A549 (cell line): ENCODE results near the gene SBF2. TPM values are rescaled to one million over a fixed set of nuclear protein-coding genes. Genes with fewer than 3 reads are reported as not detected.

ENCODE experiments used
- ATAC-seq, 2 experiments: fragments of 200-7000 bp in 1 of 2; fragments of >200 bp in 1 of 2; cut with Nextera tagmentation in 1 of 2; cut with Tn5 transposase in 1 of 2; 3 replicates each; pipeline versions ENCODE4 v1.8.0 to v1.9.1; 2018 to 2020; ENCODE audit warnings: mild to moderate bottlenecking in 1 of 2, moderate library complexity in 1 of 2
- CTCF ChIA-PET: fragments of 300-600 bp; sonication (Branson Sonifier 250); formaldehyde crosslinking; extraction: SDS; loops from one replicate; lab custom pipeline; 2021; ENCODE audit warnings: antibody characterized with exemption, inconsistent platforms; lab: Yijun Ruan, JAX
- POLR2A ChIA-PET: fragments of 350-600 bp; formaldehyde crosslinking; extraction: SDS; loops from one replicate; lab custom pipeline; 2021; ENCODE audit warnings: antibody characterized with exemption, inconsistent platforms; lab: Yijun Ruan, JAX
- DNase-seq, 2 experiments: peaks; one replicate each; pipeline versions ENCODE4 v3.0.0 to v3.0.0-alpha.2; 2011 to 2016; ENCODE audit warnings: low read depth in 1 of 2, low spot score in 1 of 2
- FAIRE-seq: peaks from 2 replicates; lab custom pipeline; 2011; peaks lifted over from hg19 to GRCh38; lab: Jason Lieb, UNC
- H3K27ac ChIP-seq, 2 experiments: fragments of >200 bp; sonication (Bioruptor Twin); formaldehyde crosslinking; 3 replicates each; pipeline ENCODE4 v1.5.1; 2016 to 2017
- H3K4me1 ChIP-seq: fragments of >200 bp; sonication (Bioruptor Twin); formaldehyde crosslinking; 3 replicates; pipeline ENCODE4 v1.6.1; 2016
- H3K4me2 ChIP-seq: fragments of >200 bp; sonication (Bioruptor Twin); formaldehyde crosslinking; 3 replicates; pipeline ENCODE4 v1.6.1; 2016
- H3K4me3 ChIP-seq: fragments of >200 bp; sonication (Bioruptor Twin); formaldehyde crosslinking; 3 replicates; pipeline ENCODE4 v1.5.1; 2016
- H3K9me3 ChIP-seq: fragments of >200 bp; sonication (Bioruptor Twin); formaldehyde crosslinking; 3 replicates; pipeline ENCODE4 v1.6.1; 2016
- CBX2 ChIP-seq: fragments of 200-600 bp; sonication (generic); IDR thresholded peaks from 2 replicates; pipeline ENCODE4 v1.6.1; 2016; ENCODE audit warnings: low read depth, mild to moderate bottlenecking, borderline replicate concordance
- CEBPB ChIP-seq, 2 experiments: fragments of >200 bp in 1 of 2; sonication (Bioruptor Twin) in 1 of 2; formaldehyde crosslinking in 1 of 2; IDR thresholded peaks; 2 replicates each; pipeline ENCODE4 v1.6.1; 2012 to 2016
- CHD4 ChIP-seq: fragments of 200-600 bp; sonication (generic); IDR thresholded peaks from 2 replicates; pipeline ENCODE4 v1.6.1; 2016; ENCODE audit warnings: antibody characterized with exemption, mild to moderate bottlenecking, borderline replicate concordance
- ESRRA ChIP-seq: fragments of 150-350 bp; IDR thresholded peaks from 2 replicates; pipeline ENCODE4 v1.6.1; 2014; ENCODE audit warnings: mild to moderate bottlenecking, low read length, borderline replicate concordance
- FOSL2 ChIP-seq, 2 experiments: fragments of 450-650 bp in 1 of 2; fragments of >200 bp in 1 of 2; sonication (Bioruptor Twin) in 1 of 2; formaldehyde crosslinking; IDR thresholded peaks; 2 replicates each; pipeline versions ENCODE4 v1.5.0 to v1.6.1; 2016 to 2020; ENCODE audit warnings: mild to moderate bottlenecking in 1 of 2, moderate library complexity in 1 of 2
- GATA3 ChIP-seq: IDR thresholded peaks from 2 replicates; pipeline ENCODE4 v1.6.1; 2012; ENCODE audit warnings: borderline replicate concordance
- HDAC2 ChIP-seq: fragments of 200-600 bp; sonication (generic); IDR thresholded peaks from 2 replicates; pipeline ENCODE4 v1.6.1; 2016
- HOXA7 ChIP-seq: fragments of 250-450 bp; sonication (Bioruptor Pico); IDR thresholded peaks from 2 replicates; pipeline ENCODE4 v1.5.0; 2020; ENCODE audit warnings: mild to moderate bottlenecking, moderate library complexity
- JUN ChIP-seq, 2 experiments: fragments of >200 bp; sonication (Bioruptor Twin); formaldehyde crosslinking; IDR thresholded peaks; 2 replicates in 1 of 2; 3 replicates in 1 of 2; pipeline ENCODE4 v1.6.1; 2016 to 2017
- JUNB ChIP-seq: fragments of >200 bp; sonication (Bioruptor Twin); formaldehyde crosslinking; IDR thresholded peaks from 2 replicates; pipeline ENCODE4 v1.6.1; 2016
- KDM5A ChIP-seq: fragments of 200-600 bp; sonication (generic); IDR thresholded peaks from 2 replicates; pipeline ENCODE4 v1.6.1; 2016; ENCODE audit warnings: antibody characterized with exemption, mild to moderate bottlenecking
- MAFK ChIP-seq: fragments of 450-650 bp; IDR thresholded peaks from 2 replicates; pipeline ENCODE4 v1.6.1; 2014; ENCODE audit not compliant: partially characterized antibody
- MYC ChIP-seq: IDR thresholded peaks from 2 replicates; pipeline ENCODE4 v1.6.1; 2012; ENCODE audit warnings: mild to moderate bottlenecking, inconsistent platforms, low read length, improper control_type of control experiment, borderline replicate concordance
- NR3C1 ChIP-seq: fragments of >200 bp; sonication (Bioruptor Twin); formaldehyde crosslinking; IDR thresholded peaks from 3 replicates; pipeline ENCODE4 v1.6.1; 2017
- POLR2A ChIP-seq: IDR thresholded peaks from 2 replicates; pipeline ENCODE4 v1.6.1; 2012; ENCODE audit warnings: mild to moderate bottlenecking, low read length
- RCOR1 ChIP-seq: fragments of 150-350 bp; IDR thresholded peaks from 2 replicates; pipeline ENCODE4 v1.6.1; 2014; ENCODE audit warnings: antibody characterized with exemption, low read length, low read depth
- RFX5 ChIP-seq: fragments of 450-650 bp; IDR thresholded peaks from 2 replicates; pipeline ENCODE4 v1.7.1; 2014; ENCODE audit warnings: antibody characterized with exemption, mild to moderate bottlenecking, moderate library complexity
- SMC3 ChIP-seq: fragments of >200 bp; sonication (Bioruptor Twin); formaldehyde crosslinking; IDR thresholded peaks from 3 replicates; pipeline ENCODE4 v1.6.1; 2018; ENCODE audit warnings: inconsistent platforms
- TFCP2L1 ChIP-seq: fragments of 250-450 bp; sonication (Bioruptor Pico); IDR thresholded peaks from 2 replicates; pipeline ENCODE4 v1.5.0; 2021; ENCODE audit warnings: mild to moderate bottlenecking
- ZSCAN20 ChIP-seq: fragments of 250-450 bp; sonication (Bioruptor Pico); IDR thresholded peaks from 2 replicates; pipeline ENCODE4 v1.8.0; 2022; ENCODE audit warnings: mild to moderate bottlenecking, moderate library complexity
- WGBS: methylation state at CpG from one replicate; pipeline ENCODE4 v1.1.6; 2017; ENCODE audit errors: missing lambda C conversion rate; 5-methylcytosine and 5-hydroxymethylcytosine counted together
- polyA plus RNA-seq, 4 experiments: library from polyadenylated mRNA; depleted of rRNA in 3 of 4; stranded (reverse); fragments of >200 nt; fragmentation: RNase III in 1 of 4; extraction: RNeasy Plus Mini Kit Qiagen cat#74134 plus additional on column Dnase treatment in 1 of 4; gene quantifications; 2 replicates in 3 of 4; 3 replicates in 1 of 4; pipeline ENCODE4 v1.2.3, GENCODE V29; 2011 to 2017
- TF ChIP-seq, protein P1 (sequence below): fragments of 250-450 bp; sonication (Bioruptor Pico); IDR thresholded peaks from 2 replicates; pipeline ENCODE4 v1.5.0; 2020; ENCODE audit warnings: low read depth, mild to moderate bottlenecking, moderate library complexity
- TF ChIP-seq, protein P2 (sequence below): fragments of >200 bp; sonication (Bioruptor Twin); formaldehyde crosslinking; IDR thresholded peaks from 2 replicates; pipeline ENCODE4 v1.6.1; 2016
- TF ChIP-seq, protein P3 (sequence below): IDR thresholded peaks from 2 replicates; pipeline ENCODE4 v1.6.1; 2012
- TF ChIP-seq, protein P4 (sequence below): IDR thresholded peaks from 2 replicates; pipeline ENCODE4 v1.6.1; 2012
- TF ChIP-seq, protein P5 (sequence below): IDR thresholded peaks from 2 replicates; pipeline ENCODE4 v1.6.1; 2012; ENCODE audit warnings: low read depth, borderline replicate concordance
- TF ChIP-seq, protein P6 (sequence below): fragments of 450-650 bp; IDR thresholded peaks from 2 replicates; pipeline ENCODE4 v1.6.1; 2014; ENCODE audit warnings: antibody characterized with exemption

SBF2 gene
- polyA plus RNA-seq, 2 of the 4 experiments (the other 2 are of a cell fraction) = 11.1 to 49.6 TPM

DNA sequence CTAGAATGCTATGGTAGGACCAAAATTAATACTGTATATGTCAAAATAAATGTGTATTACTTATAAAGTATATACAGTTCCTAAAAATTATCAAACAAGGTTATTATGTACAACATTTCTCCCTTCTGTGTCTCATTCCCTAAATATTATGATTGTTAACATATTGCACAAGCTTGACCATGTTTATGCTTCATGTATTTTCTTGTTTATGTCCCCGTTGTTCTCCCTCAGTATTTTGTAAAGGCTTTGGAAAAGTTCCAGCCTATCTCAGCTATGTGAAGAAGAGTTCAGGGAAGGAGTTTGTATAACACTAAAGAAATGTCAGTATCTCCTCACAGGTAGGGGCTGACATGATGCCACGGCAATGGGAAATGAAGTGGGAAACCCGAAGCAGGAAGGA, 30.5 kb upstream of the SBF2 start:
- CTCF ChIA-PET = interaction anchor here (0.8 to 13.0 kb wide), 12 partner anchors 9 to 1585 kb away, joined by 3 to 188 read pairs (median 4); partner anchors contain the start of gene ADM
- peaks cover 75% of the 10 kb centered on the region for H3K4me1 ChIP-seq
- TF ChIP-seq, protein P1, sequence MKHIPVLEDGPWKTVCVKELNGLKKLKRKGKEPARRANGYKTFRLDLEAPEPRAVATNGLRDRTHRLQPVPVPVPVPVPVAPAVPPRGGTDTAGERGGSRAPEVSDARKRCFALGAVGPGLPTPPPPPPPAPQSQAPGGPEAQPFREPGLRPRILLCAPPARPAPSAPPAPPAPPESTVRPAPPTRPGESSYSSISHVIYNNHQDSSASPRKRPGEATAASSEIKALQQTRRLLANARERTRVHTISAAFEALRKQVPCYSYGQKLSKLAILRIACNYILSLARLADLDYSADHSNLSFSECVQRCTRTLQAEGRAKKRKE (CRISPR knock-in tag) = no peak
- no peak for TF ChIP-seq ESRRA
- no peak for TF ChIP-seq HOXA7 (CRISPR knock-in tag)
- no peak for TF ChIP-seq TFCP2L1
- no peak for TF ChIP-seq CHD4
- no peak for TF ChIP-seq KDM5A
- TF ChIP-seq JUN (IDR thresholded peaks at IDR 0.05) = no peak
- no peak for FAIRE-seq
- peak overlapping the region; percentile 63 to 77; a peak in 4 of 6 replicates for H3K27ac ChIP-seq
- 0 out of 3 replicates have a peak, but pooled peaks cover 2% of the 10 kb centered on the region for H3K9me3 ChIP-seq
- POLR2A ChIA-PET = interaction anchor here (1.9 kb wide), 1 partner anchor 20 kb away, joined by 5 read pairs; the partner anchor contains the start of gene ADM
- no peak for DNase-seq
- H3K4me2 ChIP-seq = no peak overlapping the region
- 75% methylated on average over 3 of the region's 3 CpGs for WGBS
- no peak overlapping the region for H3K4me3 ChIP-seq
- no peak for ATAC-seq

DNA sequence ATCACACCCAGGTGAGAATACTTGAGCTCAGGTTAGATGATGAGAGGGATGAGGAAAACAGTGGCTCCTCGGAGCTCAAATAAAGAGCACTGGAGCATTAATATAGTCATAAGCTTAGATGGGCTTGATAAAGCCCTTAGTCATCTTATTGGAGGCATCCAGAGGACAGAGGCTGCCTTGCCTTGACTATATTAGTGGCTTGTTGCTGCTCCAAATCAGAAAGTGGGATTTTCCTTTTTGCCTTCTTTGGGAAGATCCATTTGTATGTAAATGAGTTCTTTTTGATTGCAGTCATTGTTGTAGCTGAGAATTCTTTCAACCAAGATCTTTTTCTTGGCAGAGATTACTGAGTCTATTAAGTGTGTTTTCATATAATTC, 29.8 kb upstream of the SBF2 start:
- no peak for ATAC-seq
- DNase-seq = no peak
- Histone ChIP-seq H3K27ac (peak overlapping the region; percentile 72 to 73), H3K9me3 (0 out of 3 replicates have a peak, but pooled peaks cover 2% of the 10 kb centered on the region), H3K4me3 (no peak overlapping the region), H3K4me2 (peak overlapping the region; percentile 75; the same call in 1 of the 3 replicates), H3K4me1 (peaks cover 72% of the 10 kb centered on the region)
- WGBS = 45% methylated on average over 1 of the region's 1 CpG
- TF ChIP-seq HOXA7 (CRISPR knock-in tag) (no peak), RCOR1 (no peak)
- TF ChIP-seq, protein P2, sequence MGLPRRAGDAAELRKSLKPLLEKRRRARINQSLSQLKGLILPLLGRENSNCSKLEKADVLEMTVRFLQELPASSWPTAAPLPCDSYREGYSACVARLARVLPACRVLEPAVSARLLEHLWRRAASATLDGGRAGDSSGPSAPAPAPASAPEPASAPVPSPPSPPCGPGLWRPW = no peak
- ChIA-PET CTCF (interaction anchor here (0.6 to 13.0 kb wide), 20 partner anchors 8 to 1584 kb away, joined by 3 to 188 read pairs (median 3); partner anchors contain the start of gene ADM), POLR2A (interaction anchor here (0.7 to 1.9 kb wide), 2 partner anchors 12 to 19 kb away, joined by 3 to 5 read pairs; partner anchors contain the start of gene ADM)
- FAIRE-seq = no peak

DNA sequence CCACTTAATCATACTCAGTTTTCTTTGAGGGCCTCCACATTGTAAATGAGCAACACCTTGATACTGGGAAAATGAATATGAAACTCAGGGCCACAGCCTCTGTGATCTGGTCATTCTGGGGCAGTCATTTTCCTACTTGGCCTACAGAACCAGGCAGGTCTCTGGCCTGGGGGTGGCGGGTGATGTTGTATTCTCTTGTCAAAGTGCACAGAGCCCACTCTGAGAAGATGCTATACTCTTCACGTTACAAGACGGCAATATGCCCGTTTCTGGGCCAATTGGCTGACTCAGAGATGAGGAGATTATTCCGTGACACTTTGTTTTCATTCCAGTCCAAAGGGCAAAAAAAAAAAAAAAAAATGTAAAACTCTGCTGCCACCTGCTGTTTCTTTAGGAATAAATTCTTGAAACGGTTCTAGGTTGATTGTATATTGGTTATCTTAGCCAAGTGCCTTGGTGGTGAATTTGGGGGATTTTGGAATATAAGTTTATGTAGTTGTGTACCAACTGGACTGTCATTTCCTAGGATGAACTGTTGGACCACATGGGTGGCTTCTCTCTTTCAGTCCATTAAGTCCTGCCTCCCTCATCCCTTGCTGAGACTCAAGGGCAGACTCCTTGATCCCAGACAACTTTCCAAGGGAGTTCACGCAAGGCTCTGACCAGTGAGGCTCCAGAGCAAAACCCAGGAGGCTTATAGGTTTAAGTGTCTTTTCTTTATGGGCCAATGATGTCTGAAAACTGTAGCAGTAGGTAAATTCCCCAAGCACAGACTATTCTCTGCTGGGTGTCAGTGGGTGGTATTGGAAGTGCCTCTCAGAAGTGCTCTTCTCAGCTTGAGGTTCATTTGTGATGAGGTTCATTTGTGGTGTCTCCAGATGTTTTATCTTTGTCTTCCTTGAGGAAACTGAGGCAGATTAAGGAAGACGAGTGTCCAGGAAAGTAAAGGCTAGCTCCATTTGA, 29.1 kb upstream of the SBF2 start:
- peak overlapping the region; percentile 75 for H3K4me2 ChIP-seq
- ChIA-PET POLR2A (interaction anchor here (0.7 to 1.9 kb wide), 2 partner anchors 13 to 18 kb away, joined by 3 to 5 read pairs; partner anchors contain the start of gene ADM), CTCF (interaction anchor here (0.6 to 13.0 kb wide), 21 partner anchors 8 to 710 kb away, joined by 3 to 188 read pairs (median 3); partner anchors contain the start of gene ADM)
- WGBS = 16% methylated on average over 8 of the region's 8 CpGs
- no peak for FAIRE-seq
- DNase-seq = peak; percentile 65 to 87
- peaks cover 65% of the 10 kb centered on the region for H3K4me1 ChIP-seq
- 0 out of 3 replicates have a peak, but pooled peaks cover 2% of the 10 kb centered on the region for H3K9me3 ChIP-seq
- H3K4me3 ChIP-seq = peak overlapping the region; percentile 3; the same call in 1 of the 3 replicates
- H3K27ac ChIP-seq = peak overlapping the region; percentile 73 to 84
- ATAC-seq = peak; percentile 79 to 80
- TF ChIP-seq MAFK (peak; percentile 34), ZSCAN20 (CRISPR knock-in tag) (no peak), NR3C1 (no peak), TFCP2L1 (no peak), HDAC2 (no peak), SMC3 (peak; percentile 86), MYC (no peak), CEBPB (IDR thresholded peaks at IDR 0.05) (no peak; a peak in 1 of 4 replicates), POLR2A (no peak), JUNB (peak; percentile 38; the same call in 1 of the 2 replicates), RFX5 (no peak), CBX2 (no peak), FOSL2 (IDR thresholded peaks at IDR 0.05) (peak; percentile 67), FOSL2 (CRISPR knock-in tag; IDR thresholded peaks at IDR 0.05) (peak; percentile 86), ESRRA (peak; percentile 51; the same call in 1 of the 2 replicates), GATA3 (peak; percentile 94)
- TF ChIP-seq, protein P3, sequence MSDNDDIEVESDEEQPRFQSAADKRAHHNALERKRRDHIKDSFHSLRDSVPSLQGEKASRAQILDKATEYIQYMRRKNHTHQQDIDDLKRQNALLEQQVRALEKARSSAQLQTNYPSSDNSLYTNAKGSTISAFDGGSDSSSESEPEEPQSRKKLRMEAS = peak; percentile 28; the same call in 1 of the 2 replicates
- TF ChIP-seq, protein P2 = no peak
- TF ChIP-seq, protein P4, sequence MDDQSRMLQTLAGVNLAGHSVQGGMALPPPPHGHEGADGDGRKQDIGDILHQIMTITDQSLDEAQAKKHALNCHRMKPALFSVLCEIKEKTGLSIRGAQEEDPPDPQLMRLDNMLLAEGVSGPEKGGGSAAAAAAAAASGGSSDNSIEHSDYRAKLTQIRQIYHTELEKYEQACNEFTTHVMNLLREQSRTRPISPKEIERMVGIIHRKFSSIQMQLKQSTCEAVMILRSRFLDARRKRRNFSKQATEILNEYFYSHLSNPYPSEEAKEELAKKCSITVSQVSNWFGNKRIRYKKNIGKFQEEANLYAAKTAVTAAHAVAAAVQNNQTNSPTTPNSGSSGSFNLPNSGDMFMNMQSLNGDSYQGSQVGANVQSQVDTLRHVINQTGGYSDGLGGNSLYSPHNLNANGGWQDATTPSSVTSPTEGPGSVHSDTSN = no peak
- TF ChIP-seq, protein P5, sequence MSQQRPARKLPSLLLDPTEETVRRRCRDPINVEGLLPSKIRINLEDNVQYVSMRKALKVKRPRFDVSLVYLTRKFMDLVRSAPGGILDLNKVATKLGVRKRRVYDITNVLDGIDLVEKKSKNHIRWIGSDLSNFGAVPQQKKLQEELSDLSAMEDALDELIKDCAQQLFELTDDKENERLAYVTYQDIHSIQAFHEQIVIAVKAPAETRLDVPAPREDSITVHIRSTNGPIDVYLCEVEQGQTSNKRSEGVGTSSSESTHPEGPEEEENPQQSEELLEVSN = no peak
- TF ChIP-seq, protein P6, sequence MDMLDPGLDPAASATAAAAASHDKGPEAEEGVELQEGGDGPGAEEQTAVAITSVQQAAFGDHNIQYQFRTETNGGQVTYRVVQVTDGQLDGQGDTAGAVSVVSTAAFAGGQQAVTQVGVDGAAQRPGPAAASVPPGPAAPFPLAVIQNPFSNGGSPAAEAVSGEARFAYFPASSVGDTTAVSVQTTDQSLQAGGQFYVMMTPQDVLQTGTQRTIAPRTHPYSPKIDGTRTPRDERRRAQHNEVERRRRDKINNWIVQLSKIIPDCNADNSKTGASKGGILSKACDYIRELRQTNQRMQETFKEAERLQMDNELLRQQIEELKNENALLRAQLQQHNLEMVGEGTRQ = no peak
